Fibroblast of skin of right quadriceps (primary cell): ENCODE results near the gene MCCD1.
"Not testable (repeated sequence)": the region's sequence is repeated elsewhere in the genome, so short reads cannot be mapped to it uniquely, and the experiment has no call there.

Experiments
- DNase-seq: peaks from one replicate; pipeline ENCODE4 v3.0.0-alpha.2; 2013

MCCD1 gene, protein sequence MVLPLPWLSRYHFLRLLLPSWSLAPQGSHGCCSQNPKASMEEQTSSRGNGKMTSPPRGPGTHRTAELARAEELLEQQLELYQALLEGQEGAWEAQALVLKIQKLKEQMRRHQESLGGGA

DNA sequence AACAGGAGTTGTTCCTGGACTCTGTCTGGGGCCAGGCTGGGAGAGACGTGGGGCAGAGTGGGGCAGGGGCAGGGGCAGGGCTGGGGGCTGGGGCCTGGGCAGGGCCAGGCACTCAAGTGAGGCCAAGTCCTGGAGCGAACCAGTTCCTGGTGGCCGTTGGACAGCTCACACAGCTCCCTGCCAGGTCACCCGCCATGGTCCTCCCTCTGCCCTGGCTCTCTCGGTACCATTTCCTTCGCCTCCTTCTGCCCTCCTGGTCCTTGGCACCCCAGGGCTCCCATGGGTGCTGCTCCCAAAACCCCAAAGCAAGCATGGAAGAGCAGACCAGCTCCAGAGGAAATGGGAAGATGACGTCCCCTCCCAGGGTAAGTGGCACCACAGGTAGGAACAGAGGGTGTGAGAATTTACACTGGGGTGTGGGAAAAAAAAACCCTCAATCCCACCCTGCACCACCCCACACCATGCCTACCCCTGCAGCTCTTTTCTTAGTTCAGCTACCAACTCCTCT is at the start of gene MCCD1:
TSS of gene MCCD1 (plus strand) at position 142 of the 508 bp plus-strand sequence. CDS start at position 195, 53 bp downstream.
- no peak for DNase-seq

DNA sequence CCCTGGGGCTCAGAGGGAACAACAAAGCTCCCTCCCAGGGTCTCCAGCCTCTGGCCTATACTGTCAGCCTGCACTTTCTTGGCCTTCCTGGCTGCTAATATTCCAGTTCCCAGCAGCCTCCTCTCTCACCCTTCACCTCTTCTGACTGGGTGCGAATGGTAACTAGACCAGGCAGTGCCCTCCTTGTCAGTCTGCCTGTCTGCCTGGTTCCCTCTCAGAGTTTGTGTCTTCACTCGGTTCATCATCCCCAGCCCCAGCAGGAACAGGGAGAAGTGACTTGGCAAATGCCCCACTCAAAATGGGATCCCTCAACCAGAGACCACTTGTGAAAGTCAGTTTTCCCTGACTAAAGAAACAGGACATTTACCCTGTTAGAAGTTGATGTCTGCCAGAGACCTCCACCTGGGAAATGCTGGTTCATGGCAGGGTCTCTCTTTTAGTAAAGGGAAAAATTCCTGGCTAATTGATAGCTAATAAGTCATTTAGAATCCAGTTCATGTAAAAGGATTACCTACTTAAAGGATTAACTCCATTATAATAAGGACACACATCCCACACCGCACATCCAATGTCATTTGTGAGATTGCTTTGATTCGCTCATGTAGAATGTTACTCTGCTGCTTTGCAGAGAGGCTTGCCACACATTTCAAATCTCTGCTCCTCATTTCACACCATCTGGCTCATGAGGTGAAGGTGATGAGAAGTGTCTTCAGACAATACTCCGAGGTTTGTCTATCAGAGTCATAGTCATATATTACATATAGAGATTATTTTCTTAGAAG is 49.4 kb upstream of the MCCD1 start:
- DNase-seq, result no peak

DNA sequence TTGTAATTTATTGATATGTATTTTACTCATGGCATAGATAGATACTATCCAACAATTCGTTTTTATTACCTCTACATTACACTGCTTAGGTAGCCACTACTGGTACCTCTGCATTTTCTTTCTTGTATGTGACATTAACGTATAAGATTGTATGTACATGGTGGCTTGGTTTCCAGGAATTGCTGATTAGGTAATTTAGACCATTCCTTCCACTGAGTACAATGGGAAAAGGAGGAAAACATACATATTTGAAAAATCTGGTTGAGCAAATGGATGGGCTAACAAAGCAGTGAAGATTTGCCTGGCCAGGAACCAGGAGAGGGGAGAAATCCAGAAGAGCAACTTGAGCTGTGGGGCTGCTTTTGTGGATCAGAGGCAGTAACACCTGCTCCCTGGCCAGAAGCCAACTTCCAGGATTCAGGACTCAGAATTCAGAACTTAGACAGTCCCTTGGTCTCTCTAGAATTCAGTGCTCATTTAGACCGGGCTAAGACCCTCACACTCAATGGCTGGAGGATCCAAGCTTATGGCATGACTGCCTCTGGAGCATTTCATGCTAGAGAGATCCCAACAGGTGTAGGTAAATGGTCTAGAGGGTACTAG is 48.7 kb upstream of the MCCD1 start:
- no peak for DNase-seq

DNA sequence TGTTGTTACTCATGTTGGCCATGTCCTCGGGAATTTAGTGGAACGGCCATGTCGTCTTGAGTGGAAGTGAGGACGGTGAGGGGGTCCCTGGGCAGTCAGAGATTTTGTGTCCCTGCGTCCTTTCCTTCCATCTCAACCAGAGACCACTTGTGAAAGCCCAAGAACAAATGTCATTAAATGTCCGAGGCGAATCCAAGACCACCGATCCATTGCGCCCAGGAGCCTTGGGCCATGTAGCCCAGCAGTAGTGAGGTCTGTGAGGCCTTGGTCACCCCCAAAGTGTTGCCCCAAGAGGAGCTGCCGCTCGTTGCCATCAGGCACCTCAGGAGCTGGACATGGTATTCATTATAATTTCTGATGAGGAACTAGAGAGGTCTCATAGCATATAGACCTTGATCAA is 48.2 kb upstream of the MCCD1 start:
- no peak for DNase-seq

DNA sequence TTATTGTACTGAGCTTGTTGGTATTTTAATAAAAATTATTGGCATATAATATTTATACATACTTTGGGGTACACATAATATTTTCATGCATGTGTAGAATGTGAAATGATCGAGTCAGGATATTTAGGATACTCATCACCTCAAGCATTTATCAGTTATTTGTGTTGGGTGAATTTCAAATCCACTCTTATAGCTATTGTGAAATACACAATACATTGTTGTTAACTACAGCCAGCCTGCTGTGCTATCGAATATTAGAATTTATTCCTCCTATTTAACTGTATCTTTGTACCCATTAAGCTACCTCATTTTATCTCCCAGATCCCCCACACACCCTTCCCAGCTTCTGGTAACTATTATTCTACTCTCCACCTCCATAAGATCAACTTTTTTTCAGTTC is 45.4 kb upstream of the MCCD1 start:
- no peak for DNase-seq

DNA sequence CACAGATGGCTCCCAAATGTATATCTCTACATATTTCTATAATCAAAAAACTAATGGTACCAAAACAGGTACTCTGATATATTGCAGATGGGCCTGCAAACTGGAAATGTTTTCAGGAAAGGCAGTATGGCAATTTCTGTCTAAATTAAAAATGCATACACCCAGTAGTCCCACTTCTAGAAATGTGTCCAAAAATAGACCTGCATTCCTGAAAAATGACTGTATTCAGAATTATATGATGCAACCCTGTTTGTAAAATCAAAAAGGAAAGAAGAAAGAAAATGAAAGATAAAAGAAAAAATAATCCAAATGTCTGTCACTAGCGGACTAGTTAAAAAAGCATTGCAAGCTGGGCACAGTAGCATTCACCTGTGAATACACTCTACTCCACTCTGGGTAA is 43.7 kb upstream of the MCCD1 start:
- DNase-seq, result peak; percentile 53

DNA sequence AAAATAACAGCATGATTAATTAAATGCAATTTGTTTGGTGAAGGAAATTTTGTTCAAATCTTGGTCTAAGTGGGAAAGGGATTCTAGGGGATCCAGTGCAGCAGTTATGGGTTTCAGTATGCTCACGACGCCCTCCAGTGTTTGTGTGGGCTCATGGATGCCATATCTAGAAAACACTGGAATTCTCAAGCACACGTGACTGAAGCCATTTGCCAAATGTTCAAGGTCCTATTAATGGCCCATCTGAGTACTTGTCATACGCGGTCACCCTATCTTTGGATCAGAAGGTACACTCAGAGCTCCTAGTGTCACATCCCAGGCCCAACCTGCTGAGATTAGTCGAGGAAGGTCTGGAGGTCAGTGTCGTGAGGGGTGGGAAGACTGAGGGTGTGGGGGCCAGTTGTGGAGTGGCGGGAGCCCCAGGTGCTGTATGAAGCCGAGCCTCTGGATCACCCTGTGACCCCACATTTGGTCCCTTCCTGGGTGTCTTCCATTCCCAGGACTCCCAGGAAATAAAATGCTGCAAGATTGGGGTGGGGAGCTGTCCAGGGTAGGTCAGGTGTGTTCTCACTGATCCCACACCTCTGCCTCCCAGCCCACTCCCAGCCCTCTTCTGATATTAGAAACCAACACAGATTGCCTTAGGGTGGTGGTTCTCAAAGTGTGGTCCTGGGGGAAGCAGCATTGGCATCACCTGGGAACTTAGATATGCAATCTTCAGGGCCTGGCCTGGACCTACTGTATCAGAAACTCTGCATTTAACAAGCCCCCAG is 42.5 kb upstream of the MCCD1 start:
- not testable (repeated sequence) for DNase-seq

DNA sequence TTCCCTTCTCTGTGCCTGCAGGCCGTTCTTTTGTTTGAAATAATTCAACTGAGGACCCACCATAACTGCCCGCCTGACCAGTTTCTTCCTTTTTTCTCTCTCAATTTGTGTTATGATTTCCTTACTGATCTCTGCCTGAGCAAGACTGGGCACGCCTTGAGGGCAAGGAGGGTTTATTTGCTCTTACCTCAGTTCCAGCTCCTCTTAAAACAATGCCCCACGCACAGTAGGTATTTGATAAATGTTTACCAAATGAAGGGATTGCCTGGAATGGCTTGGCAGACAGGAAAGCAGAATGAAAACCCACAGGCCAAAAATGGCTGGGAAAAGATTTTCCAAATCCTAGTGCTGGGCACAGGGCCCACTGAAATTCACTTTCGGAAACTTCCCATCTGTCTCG is 41.1 kb upstream of the MCCD1 start:
- not testable (repeated sequence) for DNase-seq

DNA sequence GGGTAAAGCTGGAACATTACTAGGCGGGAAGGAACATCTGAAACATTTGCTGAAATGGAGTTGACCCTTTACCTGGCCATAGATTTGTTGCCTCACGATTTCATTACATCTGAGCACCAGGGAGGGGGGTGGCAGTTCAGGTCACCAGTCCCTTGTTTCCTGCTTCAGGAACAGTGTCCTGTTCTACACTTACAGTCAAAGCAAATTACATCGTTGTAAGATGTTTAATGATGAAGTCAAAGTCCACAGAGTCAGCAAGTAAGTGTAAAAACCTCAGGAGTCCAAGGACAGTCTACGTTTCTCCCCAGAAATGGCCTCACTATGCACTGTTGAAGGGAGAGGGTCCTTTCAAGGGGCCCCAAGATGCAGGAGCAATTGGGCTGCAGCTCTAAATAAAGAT is 39.7 kb upstream of the MCCD1 start:
- DNase-seq, result no peak

DNA sequence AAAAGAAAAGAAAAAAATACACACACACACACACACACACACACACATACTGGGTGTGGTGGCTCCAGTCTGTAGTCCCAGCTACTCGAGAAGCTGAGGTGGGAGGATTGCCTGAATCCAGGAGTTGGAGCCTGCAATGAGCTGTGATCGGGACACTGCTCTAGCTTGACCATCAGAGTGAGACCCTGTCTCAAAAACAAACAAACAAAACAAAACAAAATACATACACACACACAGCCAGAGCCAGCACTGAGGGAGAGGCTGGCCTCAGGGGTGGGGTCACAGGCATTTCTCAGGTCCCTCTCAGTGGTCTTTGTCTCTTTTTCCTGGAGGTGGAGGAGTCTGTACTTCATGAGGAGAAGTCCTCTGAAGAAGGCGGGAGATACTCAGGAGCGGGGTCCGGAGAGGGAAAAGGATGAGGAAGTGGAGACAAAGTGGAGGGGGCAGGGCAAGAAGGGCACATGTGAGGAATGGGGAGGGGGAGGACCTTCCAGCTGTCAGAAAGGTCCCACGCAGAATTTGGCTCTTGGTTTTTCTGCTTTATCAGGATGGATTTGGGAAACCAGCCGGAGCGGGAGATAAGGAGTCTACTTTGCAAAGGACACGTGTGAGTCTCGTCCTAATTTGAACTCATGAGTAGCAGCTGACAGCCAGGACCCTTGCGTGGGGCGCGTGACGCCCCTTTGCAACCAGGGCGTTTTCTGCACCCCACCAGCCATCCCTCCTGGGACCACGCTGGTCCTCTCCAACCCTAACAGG is 38.5 kb upstream of the MCCD1 start:
- DNase-seq, result no peak

DNA sequence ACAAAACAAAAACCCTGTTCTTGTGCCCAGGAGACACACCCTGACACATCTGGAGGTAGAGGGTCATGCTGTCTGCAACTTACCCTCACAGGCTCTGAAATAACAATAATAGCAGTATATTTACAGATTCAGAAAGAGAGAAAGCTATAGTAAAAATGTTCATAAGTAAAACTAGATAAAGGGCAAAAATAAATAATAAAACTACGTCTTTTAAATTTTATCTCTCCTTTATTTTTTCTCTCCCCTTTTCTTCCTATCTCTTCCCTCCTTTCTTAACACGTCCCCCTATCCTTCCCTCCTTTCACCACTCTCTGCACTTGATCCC is 35.2 kb upstream of the MCCD1 start:
- DNase-seq, result not testable (repeated sequence)

DNA sequence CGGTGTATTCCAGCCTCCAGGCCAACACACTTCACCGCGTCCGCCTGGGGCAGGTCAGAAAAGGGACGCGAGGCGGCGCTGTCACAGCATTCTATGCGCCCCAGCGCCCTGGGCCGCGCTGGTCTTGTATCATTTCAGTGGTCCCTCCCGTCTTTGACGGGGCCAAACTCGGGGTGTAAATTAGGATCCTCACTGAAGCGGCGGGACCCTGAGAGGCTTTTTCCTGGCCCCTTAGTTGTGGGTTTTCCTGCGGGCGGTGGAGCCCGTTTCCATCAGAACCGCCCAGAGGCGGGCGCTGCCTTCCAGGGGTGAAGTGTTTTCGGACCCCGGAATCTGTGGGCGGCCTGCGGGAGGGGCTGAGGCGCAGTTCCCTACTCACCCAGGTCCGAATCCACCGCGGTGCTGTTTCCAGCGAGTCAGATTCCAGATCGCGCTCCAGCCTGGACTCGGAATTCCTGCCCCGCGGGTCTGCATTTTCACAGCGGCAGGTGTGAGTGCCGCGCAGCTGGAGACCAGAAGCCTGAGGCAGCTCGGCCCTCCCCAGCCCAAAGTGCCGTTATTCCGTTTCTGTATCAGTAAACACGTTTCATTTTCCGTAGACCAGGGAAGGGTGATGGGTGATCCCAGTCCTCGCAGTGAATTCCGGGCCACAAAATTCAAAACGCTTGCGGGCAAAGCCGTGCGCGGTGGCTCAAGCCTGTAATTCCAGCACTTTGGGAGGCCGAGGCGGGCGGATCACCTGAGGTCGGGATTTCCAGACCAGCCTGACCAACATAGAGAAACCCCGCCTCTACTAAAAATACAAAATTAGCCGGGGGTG is 34.7 kb upstream of the MCCD1 start:
- DNase-seq, result peak; percentile 65

DNA sequence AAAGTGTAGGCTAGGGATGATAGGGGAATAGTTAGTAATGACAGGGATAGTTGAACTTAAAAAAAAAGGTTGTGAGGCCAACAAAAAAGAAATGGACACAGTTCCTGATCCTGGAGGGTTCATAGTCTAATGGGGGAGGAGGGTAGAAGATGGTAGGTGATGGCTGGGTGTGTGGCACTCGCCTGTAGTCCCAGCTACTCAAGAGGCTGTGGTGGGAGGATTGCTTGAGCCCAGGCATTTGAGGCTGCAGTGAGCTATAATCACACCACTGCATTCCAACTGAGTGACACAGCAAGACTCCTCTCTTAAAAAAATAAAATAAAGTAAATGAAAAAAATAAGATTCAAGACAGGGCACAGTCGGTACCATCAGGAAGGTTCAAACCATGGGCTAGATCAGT is 33.2 kb upstream of the MCCD1 start:
- peak; percentile 67 for DNase-seq

DNA sequence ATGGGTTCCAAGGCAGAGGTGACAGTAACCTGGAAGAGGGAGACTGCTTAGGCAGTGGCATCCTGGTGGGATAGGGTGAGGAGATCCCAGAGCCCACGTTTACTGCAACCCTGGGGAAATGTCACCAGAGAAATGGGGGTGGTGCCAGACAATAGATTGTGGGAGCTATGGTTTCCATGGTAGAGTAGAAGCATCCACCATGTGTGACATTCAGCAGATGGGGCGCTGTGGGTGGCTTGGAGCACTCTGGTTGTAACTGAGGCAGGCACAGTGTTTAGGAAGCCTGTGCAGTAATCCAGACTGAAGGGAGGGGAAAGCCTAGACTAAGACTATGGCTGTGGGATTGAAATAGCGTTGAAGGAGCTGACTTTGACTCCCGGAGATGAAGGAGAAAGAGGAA is 31.9 kb upstream of the MCCD1 start:
- DNase-seq, result not testable (repeated sequence)

DNA sequence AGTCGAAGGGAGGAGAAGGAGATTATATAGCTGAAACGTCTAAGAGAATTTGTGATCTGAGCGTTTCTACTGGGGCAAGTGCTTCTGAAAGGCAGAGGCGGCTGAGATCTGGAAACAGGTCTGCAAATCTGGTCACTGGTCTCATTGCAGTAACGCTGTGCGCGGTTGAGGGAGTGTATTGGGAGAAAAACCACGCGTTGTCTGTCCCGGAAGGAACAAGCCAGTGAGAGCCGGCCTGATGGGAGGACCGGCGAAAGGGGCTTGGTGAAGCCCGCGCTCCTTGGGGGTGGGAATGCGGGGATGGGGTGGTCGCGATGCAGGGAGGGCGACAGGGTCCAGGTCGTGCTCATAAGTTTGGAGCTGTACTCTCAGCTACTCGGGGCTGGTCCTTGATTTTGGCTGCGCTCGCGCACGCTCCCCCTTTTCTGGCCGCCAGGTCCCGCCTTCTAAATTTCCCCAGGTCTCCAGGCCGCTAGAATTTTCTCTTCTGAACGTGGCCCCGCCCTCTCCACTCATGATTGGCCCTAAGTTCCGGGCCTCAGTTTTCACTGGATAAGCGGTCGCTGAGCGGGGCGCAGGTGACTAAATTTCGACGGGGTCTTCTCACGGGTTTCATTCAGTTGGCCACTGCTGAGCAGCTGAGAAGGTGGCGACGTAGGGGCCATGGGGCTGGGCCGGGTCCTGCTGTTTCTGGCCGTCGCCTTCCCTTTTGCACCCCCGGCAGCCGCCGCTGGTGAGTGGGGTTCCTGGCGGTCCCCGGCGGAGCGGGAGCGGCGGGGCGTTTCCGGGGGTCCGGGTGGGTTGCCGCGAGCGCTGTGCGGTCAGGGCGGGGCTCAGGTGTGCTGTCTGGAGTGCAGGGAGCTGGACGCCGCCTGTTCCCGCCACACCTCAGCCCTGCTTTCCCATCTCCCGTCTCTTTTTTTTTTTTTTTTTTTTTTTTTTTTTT is 31.0 kb upstream of the MCCD1 start, which contains the start of gene MICB:
TSS of gene MICB (plus strand) at position 615 of the 946 bp plus-strand sequence. CDS start at position 664, 49 bp downstream.
- peak; percentile 65 for DNase-seq

DNA sequence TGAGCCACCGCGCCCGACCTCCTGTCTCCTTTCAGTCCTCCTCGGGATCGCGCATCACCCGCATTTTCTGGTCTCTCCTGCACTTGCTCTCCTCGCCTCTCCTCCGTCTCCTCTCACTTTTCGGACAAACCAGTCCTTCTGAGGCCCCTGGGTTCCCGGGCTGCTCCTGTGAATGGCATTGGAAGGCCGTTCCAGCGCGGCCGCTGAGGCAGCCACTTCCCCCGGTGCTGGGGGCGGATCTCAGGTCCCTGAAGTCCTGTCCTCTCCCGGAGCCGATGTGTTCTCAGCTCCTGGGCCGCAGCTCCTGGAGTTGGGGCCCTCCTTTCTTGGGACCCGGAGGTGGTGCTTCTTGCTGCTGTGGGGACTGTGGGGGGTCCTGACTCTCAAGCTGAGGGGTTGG is 30.0 kb upstream of the MCCD1 start:
- DNase-seq, result no peak

DNA sequence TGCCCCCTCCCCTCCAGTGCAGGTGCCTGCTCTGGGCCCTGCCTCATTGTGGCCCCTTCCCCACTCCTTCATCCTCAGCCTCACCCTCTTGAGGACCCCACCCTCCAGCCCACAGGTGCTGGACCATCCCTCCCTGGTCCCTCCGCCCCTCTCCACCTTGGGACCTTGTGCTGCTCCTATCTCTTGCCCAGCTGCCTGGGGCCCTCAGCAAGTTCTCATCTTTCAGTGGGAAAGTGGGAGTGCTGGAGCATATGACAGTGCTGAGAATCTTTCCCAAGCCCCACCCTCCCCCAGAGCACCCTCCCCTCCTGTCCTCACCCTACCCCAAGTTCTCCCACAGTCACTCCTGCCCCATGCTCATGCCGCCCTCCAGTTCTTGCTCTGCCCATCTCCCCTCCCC is 29.1 kb upstream of the MCCD1 start:
- not testable (repeated sequence) for DNase-seq

DNA sequence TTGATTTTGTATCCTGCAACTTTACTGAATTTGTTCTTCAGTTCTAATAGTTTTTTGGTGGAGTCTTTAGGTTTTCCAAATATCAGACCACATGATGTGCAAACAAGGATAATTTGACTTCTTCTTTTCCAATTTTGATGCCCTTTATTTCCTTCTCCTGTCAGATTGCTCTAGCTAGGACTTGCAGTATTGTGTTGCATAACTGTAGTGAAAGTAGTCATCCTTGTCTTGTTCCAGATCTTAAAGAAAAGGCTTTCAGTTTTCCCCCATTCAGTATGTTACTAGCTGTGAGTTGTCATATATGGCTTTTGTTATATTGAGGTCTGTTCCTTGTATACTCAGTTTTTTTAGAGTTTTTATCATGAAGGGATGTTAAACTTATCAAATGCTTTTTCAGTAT is 26.2 kb upstream of the MCCD1 start:
- DNase-seq, result no peak

DNA sequence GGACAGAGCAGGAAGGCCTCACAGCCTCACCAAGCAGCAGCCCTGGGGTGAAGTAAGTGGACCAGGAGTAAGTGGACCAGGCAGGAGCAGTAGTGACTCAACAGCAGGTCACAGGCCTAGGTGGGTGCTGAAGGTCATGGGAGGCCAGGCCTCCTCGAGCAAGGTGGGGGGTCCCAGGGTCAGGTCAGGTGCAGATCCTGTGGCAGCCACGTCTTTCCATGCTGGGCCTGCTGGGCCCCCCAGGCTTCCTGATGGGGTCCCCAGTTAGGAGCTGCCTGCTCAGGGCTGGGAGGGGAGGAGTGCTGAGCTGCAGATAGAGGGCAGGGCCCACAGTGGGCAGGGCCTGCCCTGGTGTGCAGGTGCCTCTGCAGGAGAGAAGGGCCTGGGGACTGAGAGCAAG is 19.7 kb upstream of the MCCD1 start:
- DNase-seq, result not testable (repeated sequence)

DNA sequence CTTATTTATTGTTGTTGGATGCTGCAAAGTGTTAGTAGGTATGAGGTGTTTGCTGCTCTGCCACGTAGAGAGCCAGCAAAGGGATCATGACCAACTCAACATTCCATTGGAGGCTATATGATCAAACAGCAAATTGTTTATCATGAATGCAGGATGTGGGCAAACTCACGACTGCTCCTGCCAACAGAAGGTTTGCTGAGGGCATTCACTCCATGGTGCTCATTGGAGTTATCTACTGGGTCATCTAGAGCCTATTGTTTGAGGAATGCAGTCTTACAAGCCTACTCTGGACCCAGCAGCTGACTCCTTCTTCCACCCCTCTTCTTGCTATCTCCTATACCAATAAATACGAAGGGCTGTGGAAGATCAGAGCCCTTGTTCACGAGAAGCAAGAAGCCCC is 18.8 kb upstream of the MCCD1 start:
- no peak for DNase-seq
